SK-N-SH treated with all-trans-retinoic acid at 6 μM for 48 hours (cell line): ENCODE measurements around the gene TREML1.
A peak's percentile ranks its signal among the peaks of the same experiment; 100 is the strongest.

ENCODE experiments used
- ATAC-seq: fragments of 200-7000 bp; cut with Tn5 transposase; 3 replicates; pipeline ENCODE4 v1.9.1; 2020; ENCODE audit warnings: mild to moderate bottlenecking, moderate library complexity
- ARNTL ChIP-seq: fragments of 450-650 bp; formaldehyde crosslinking; IDR thresholded peaks from 2 replicates; pipeline ENCODE4 v1.5.0; 2020; ENCODE audit warnings: low read depth, mild to moderate bottlenecking, moderate library complexity, borderline replicate concordance
- CSDC2 ChIP-seq: fragments of 250-450 bp; sonication (Bioruptor Pico); IDR thresholded peaks from 2 replicates; pipeline ENCODE4 v1.5.0; 2020; ENCODE audit warnings: mild to moderate bottlenecking, moderate library complexity
- CSRNP3 ChIP-seq: fragments of 250-450 bp; sonication (Bioruptor Pico); IDR thresholded peaks from 2 replicates; pipeline ENCODE4 v1.5.1; 2021; ENCODE audit warnings: mild to moderate bottlenecking, moderate library complexity
- ESRRG ChIP-seq: fragments of 250-450 bp; sonication (Bioruptor Pico); IDR thresholded peaks from 2 replicates; pipeline ENCODE4 v1.6.1; 2021; ENCODE audit warnings: mild to moderate bottlenecking
- GLIS3 ChIP-seq: fragments of 250-450 bp; sonication (Bioruptor Pico); IDR thresholded peaks from 2 replicates; pipeline ENCODE4 v1.5.0; 2020; ENCODE audit warnings: mild to moderate bottlenecking, moderate library complexity
- ISL1 ChIP-seq: fragments of 250-450 bp; sonication (Bioruptor Pico); IDR thresholded peaks from 2 replicates; pipeline ENCODE4 v2.1.2; 2022; ENCODE audit warnings: mild to moderate bottlenecking, moderate library complexity
- OSR1 ChIP-seq: fragments of 250-450 bp; sonication (Bioruptor Pico); IDR thresholded peaks from 2 replicates; pipeline ENCODE4 v1.8.0; 2022; ENCODE audit warnings: moderate library complexity, mild to moderate bottlenecking, inconsistent platforms
- PPARA ChIP-seq: fragments of 250-450 bp; sonication (Bioruptor Pico); IDR thresholded peaks from 2 replicates; pipeline ENCODE4 v1.5.0; 2020; ENCODE audit warnings: mild to moderate bottlenecking, borderline replicate concordance
- RARB ChIP-seq: fragments of 250-450 bp; sonication (Bioruptor Pico); IDR thresholded peaks from 2 replicates; pipeline ENCODE4 v1.8.0; 2021; ENCODE audit warnings: mild to moderate bottlenecking, moderate library complexity
- SNAI2 ChIP-seq: fragments of 250-450 bp; sonication (Bioruptor Pico); IDR thresholded peaks from 2 replicates; pipeline ENCODE4 v1.5.0; 2020; ENCODE audit warnings: mild to moderate bottlenecking, moderate library complexity
- TCF4 ChIP-seq: fragments of 250-450 bp; sonication (Bioruptor Pico); IDR thresholded peaks from 2 replicates; pipeline ENCODE4 v1.8.0; 2021; ENCODE audit warnings: mild to moderate bottlenecking, moderate library complexity, borderline replicate concordance
- TSHZ2 ChIP-seq: fragments of 250-450 bp; sonication (Bioruptor Pico); IDR thresholded peaks from 2 replicates; pipeline ENCODE4 v1.5.0; 2020; ENCODE audit warnings: mild to moderate bottlenecking, moderate library complexity
- ZC3H10 ChIP-seq: fragments of 250-450 bp; sonication (Bioruptor Pico); IDR thresholded peaks from 2 replicates; pipeline ENCODE4 v1.5.1; 2021; ENCODE audit warnings: mild to moderate bottlenecking, moderate library complexity
- ZFP3 ChIP-seq: fragments of 250-450 bp; sonication (Bioruptor Pico); IDR thresholded peaks from 2 replicates; pipeline ENCODE4 v1.5.0; 2020; ENCODE audit warnings: mild to moderate bottlenecking, moderate library complexity
- ZFP30 ChIP-seq: fragments of 450-650 bp; formaldehyde crosslinking; IDR thresholded peaks from 2 replicates; pipeline ENCODE4 v1.5.0; 2022; ENCODE audit warnings: mild to moderate bottlenecking, moderate library complexity
- ZNF565 ChIP-seq: fragments of 450-650 bp; formaldehyde crosslinking; conservative IDR thresholded peaks from 2 replicates; pipeline ENCODE4 v1.5.0; 2020; ENCODE audit warnings: low read depth, mild to moderate bottlenecking, moderate library complexity
- ZNF8 ChIP-seq: fragments of 450-650 bp; formaldehyde crosslinking; IDR thresholded peaks from 2 replicates; pipeline ENCODE4 v1.5.0; 2020; ENCODE audit warnings: mild to moderate bottlenecking, moderate library complexity
- TF ChIP-seq, protein P1 (sequence below): fragments of 250-450 bp; sonication (Bioruptor Pico); IDR thresholded peaks from 2 replicates; pipeline ENCODE4 v1.8.0; 2021; ENCODE audit warnings: low read depth, mild to moderate bottlenecking, moderate library complexity, borderline replicate concordance
- TF ChIP-seq, protein P2 (sequence below): fragments of 250-450 bp; sonication (Bioruptor Pico); IDR thresholded peaks from 2 replicates; pipeline ENCODE4 v1.5.1; 2020; ENCODE audit warnings: low read depth, mild to moderate bottlenecking, moderate library complexity

Gene TREML1

GRCh38 chr6:41191569-41191968 lies 37.4 kb upstream of the TREML1 start:
- TF ChIP-seq ZNF8 (CRISPR knock-in tag) (no peak), PPARA (CRISPR knock-in tag) (no peak), ZC3H10 (CRISPR knock-in tag) (no peak), RARB (CRISPR knock-in tag) (no peak), ZFP30 (CRISPR knock-in tag) (no peak), CSRNP3 (CRISPR knock-in tag) (no peak), ESRRG (CRISPR knock-in tag) (no peak), CSDC2 (CRISPR knock-in tag) (no peak), GLIS3 (CRISPR knock-in tag) (no peak), OSR1 (no peak), TSHZ2 (no peak), ARNTL (CRISPR knock-in tag) (no peak), ZNF565 (CRISPR knock-in tag) (no peak), SNAI2 (CRISPR knock-in tag) (no peak)
- TF ChIP-seq, protein P1, sequence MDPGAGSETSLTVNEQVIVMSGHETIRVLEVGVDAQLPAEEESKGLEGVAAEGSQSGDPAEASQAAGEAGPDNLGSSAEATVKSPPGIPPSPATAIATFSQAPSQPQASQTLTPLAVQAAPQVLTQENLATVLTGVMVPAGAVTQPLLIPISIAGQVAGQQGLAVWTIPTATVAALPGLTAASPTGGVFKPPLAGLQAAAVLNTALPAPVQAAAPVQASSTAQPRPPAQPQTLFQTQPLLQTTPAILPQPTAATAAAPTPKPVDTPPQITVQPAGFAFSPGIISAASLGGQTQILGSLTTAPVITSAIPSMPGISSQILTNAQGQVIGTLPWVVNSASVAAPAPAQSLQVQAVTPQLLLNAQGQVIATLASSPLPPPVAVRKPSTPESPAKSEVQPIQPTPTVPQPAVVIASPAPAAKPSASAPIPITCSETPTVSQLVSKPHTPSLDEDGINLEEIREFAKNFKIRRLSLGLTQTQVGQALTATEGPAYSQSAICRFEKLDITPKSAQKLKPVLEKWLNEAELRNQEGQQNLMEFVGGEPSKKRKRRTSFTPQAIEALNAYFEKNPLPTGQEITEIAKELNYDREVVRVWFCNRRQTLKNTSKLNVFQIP (CRISPR knock-in tag), result no peak
- TF ChIP-seq, protein P2, sequence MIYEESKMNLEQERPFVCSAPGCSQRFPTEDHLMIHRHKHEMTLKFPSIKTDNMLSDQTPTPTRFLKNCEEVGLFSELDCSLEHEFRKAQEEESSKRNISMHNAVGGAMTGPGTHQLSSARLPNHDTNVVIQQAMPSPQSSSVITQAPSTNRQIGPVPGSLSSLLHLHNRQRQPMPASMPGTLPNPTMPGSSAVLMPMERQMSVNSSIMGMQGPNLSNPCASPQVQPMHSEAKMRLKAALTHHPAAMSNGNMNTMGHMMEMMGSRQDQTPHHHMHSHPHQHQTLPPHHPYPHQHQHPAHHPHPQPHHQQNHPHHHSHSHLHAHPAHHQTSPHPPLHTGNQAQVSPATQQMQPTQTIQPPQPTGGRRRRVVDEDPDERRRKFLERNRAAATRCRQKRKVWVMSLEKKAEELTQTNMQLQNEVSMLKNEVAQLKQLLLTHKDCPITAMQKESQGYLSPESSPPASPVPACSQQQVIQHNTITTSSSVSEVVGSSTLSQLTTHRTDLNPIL (CRISPR knock-in tag), result no peak
- peak; percentile 90 for ATAC-seq

DNA sequence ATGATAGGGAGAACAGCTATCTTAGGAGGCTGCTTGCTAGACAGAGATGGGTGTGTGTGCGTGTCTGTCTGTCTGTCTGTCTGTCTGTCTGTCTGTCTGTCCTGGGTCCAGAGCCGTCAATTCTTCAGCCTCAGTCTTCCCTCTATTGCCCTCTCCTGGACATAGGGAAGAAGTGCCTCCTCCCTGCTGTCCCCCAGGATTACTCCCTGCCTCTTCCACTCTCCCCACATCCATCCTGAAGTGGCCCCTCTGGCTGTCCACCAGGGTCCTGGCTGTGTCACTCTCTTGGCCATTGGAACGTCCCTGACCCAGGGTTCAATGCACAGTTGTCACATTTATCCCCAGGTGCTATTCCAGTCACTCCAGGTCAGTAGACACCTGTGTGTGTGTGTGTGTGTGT lies 36.6 kb upstream of the TREML1 start:
- no peak for ATAC-seq
- TF ChIP-seq TSHZ2, result no peak
- no peak for TF ChIP-seq ISL1 (CRISPR knock-in tag)
- TF ChIP-seq ZFP30 (CRISPR knock-in tag), result no peak
- TF ChIP-seq, protein P1 (CRISPR knock-in tag), result no peak
- no peak for TF ChIP-seq ZFP3 (CRISPR knock-in tag)
- TF ChIP-seq RARB (CRISPR knock-in tag), result no peak
- no peak for TF ChIP-seq ARNTL (CRISPR knock-in tag)
- no peak for TF ChIP-seq GLIS3 (CRISPR knock-in tag)
- no peak for TF ChIP-seq TCF4 (CRISPR knock-in tag)
